Liver (tissue), 9 donors: Measurements from ENCODE around the gene PDLIM7. TPM values are rescaled to one million over a fixed set of nuclear protein-coding genes. Genes with fewer than 3 reads are reported as not detected.

Source experiments
- DNase-seq: peaks from one replicate; pipeline ENCODE4 v3.0.0-alpha.2; 2017; ENCODE audit warnings: low spot score
- H3K27ac ChIP-seq, 2 donors: one replicate each; pipeline ENCODE4 v1.7.0; 2013; ENCODE audit warnings: inconsistent platforms in 2 of 2, low read length in 2 of 2, control low read depth in 1 of 2, low read depth in 1 of 2, mild to moderate bottlenecking in 1 of 2
- H3K27me3 ChIP-seq, 4 donors: one replicate each; pipeline versions ENCODE4 v1.6.1 to v1.7.0; 2013; ENCODE audit warnings: low read length in 3 of 4, inconsistent platforms in 1 of 4, mild to moderate bottlenecking in 1 of 4, moderate library complexity in 1 of 4; ENCODE audit not compliant: control insufficient read depth in 4 of 4, insufficient read depth in 4 of 4
- H3K36me3 ChIP-seq, 4 donors: one replicate each; pipeline versions ENCODE4 v1.6.1 to v1.7.0; 2013; ENCODE audit warnings: low read length in 3 of 4, mild to moderate bottlenecking in 3 of 4, low read depth in 1 of 4, moderate library complexity in 1 of 4; ENCODE audit not compliant: control insufficient read depth in 4 of 4, insufficient read depth in 3 of 4
- H3K4me1 ChIP-seq, 4 donors: one replicate each; pipeline versions ENCODE4 v1.6.1 to v1.7.0; 2013; ENCODE audit warnings: low read length in 3 of 4, mild to moderate bottlenecking in 3 of 4, moderate library complexity in 1 of 4; ENCODE audit not compliant: control insufficient read depth in 4 of 4, insufficient read depth in 4 of 4
- H3K4me3 ChIP-seq, 3 donors: one replicate each; pipeline versions ENCODE4 v1.6.1 to v1.7.0; 2013; ENCODE audit warnings: low read length in 3 of 3, control low read depth in 1 of 3, low read depth in 1 of 3, mild to moderate bottlenecking in 1 of 3
- H3K9ac ChIP-seq, 2 donors: one replicate each; pipeline ENCODE4 v1.7.0; 2013; ENCODE audit warnings: low read length in 2 of 2, mild to moderate bottlenecking in 2 of 2, moderate library complexity in 2 of 2, control low read depth in 1 of 2, low read depth in 1 of 2
- H3K9me3 ChIP-seq, 4 donors: one replicate each; pipeline versions ENCODE4 v1.6.1 to v1.7.0; 2013; ENCODE audit warnings: low read length in 3 of 4; ENCODE audit not compliant: control insufficient read depth in 4 of 4
- ATF3 ChIP-seq: IDR thresholded peaks from 2 replicates; pipeline ENCODE4 v1.6.1; 2016; ENCODE audit warnings: antibody characterized with exemption
- CTCF ChIP-seq: fragments of 150-350 bp; IDR thresholded peaks from 2 replicates; pipeline ENCODE4 v1.5.1; 2017; ENCODE audit warnings: improper control_type of control experiment, low read depth, low read length; ENCODE audit not compliant: missing input control
- EGR1 ChIP-seq, 2 donors: IDR thresholded peaks; 2 replicates each; pipeline ENCODE4 v1.6.1; 2016 to 2018; ENCODE audit warnings: antibody characterized with exemption in 2 of 2, low read depth in 2 of 2
- FOXA1 ChIP-seq: IDR thresholded peaks from 2 replicates; pipeline ENCODE4 v1.6.1; 2016; ENCODE audit warnings: antibody characterized with exemption
- FOXA2 ChIP-seq: IDR thresholded peaks from 2 replicates; pipeline ENCODE4 v1.6.1; 2016; ENCODE audit warnings: antibody characterized with exemption
- GABPA ChIP-seq, 2 donors: IDR thresholded peaks in 1 of 2; conservative IDR thresholded peaks in 1 of 2; 2 replicates each; pipeline ENCODE4 v1.6.1; 2016; ENCODE audit warnings: antibody characterized with exemption in 2 of 2, mild to moderate bottlenecking in 1 of 2, moderate library complexity in 1 of 2
- HNF4A ChIP-seq, 2 donors: conservative IDR thresholded peaks; 2 replicates each; pipeline ENCODE4 v1.6.1; 2016; ENCODE audit warnings: antibody characterized with exemption in 2 of 2, mild to moderate bottlenecking in 2 of 2
- JUND ChIP-seq, 2 donors: IDR thresholded peaks; 2 replicates each; pipeline ENCODE4 v1.6.1; 2016; ENCODE audit warnings: antibody characterized with exemption in 2 of 2
- MAX ChIP-seq: IDR thresholded peaks from 2 replicates; pipeline ENCODE4 v1.6.1; 2016; ENCODE audit warnings: antibody characterized with exemption
- RAD21 ChIP-seq, 2 donors: IDR thresholded peaks; 2 replicates each; pipeline ENCODE4 v1.6.1; 2016; ENCODE audit warnings: antibody characterized with exemption in 2 of 2, mild to moderate bottlenecking in 2 of 2
- RXRA ChIP-seq, 2 donors: IDR thresholded peaks; 2 replicates each; pipeline ENCODE4 v1.6.1; 2017 to 2018; ENCODE audit warnings: antibody characterized with exemption in 2 of 2, mild to moderate bottlenecking in 1 of 2
- SP1 ChIP-seq: IDR thresholded peaks from 2 replicates; pipeline ENCODE4 v1.6.1; 2018; ENCODE audit warnings: antibody characterized with exemption, mild to moderate bottlenecking
- WGBS: extraction: QIAGEN DNeasy Blood & Tissue Kit; methylation state at CpG from one replicate; pipeline ENCODE4 v1.1.7; 2013; 5-methylcytosine and 5-hydroxymethylcytosine counted together
- polyA plus RNA-seq, 2 donors: library from polyadenylated mRNA; stranded (reverse) in 1 of 2; unstranded in 1 of 2; fragments of 200-250 nt in 1 of 2; fragments of >200 nt in 1 of 2; fragmentation: Nextera tagmentation in 1 of 2; extraction: Ambion mirVana in 1 of 2; gene quantifications; one replicate each; pipeline versions ENCODE4 v1.2.1 to v1.2.3, GENCODE V29; 2013 to 2015
- total RNA-seq, 2 donors: library from RNA; depleted of rRNA; stranded (reverse); fragments of >200 nt; gene quantifications; one replicate each; pipeline ENCODE4 v1.2.3, GENCODE V29; 2014
- donor health status: healthy.
- donor health status: healthy.
- donor health status: healthy.
- donor health status: healthy.
- donor health status: healthy.

Gene PDLIM7
- total and polyA plus RNA-seq, 4 donors = 5.5 to 36.0 (median 8.5) TPM

GRCh38 chr5:177479774-177480173, 17.6 kb downstream of the PDLIM7 start:
- no peak for TF ChIP-seq JUND (IDR thresholded peaks at IDR 0.05)
- WGBS = 30% methylated on average over 14 of the region's 14 CpGs
- no peaks in the 10 kb centered on the region for H3K36me3 ChIP-seq
- DNase-seq = no peak
- H3K9me3 ChIP-seq = no peaks in the 10 kb centered on the region
- peaks cover 5 to 19% (median 15%) of the 10 kb centered on the region in 4 donors for H3K4me1 ChIP-seq
- H3K27me3 ChIP-seq = no peaks in the 10 kb centered on the region
- H3K27ac ChIP-seq = peak overlapping the region; percentile 42 to 48
- H3K9ac ChIP-seq = no peak overlapping the region
- H3K4me3 ChIP-seq = no peak overlapping the region

- H3K27ac ChIP-seq = peak overlapping the region; percentile 42 to 48
- no peak for DNase-seq
- TF ChIP-seq HNF4A (conservative IDR thresholded peaks at IDR 0.05) = peak in 1 of 2 donors; percentile 52
- TF ChIP-seq RAD21 (IDR thresholded peaks at IDR 0.05) = no peak
- TF ChIP-seq RXRA (IDR thresholded peaks at IDR 0.05) = peak in 1 of 2 donors; percentile 63
- no peak for TF ChIP-seq EGR1 (IDR thresholded peaks at IDR 0.05; ENCODE audit: low read depth in 2 of 2)
- TF ChIP-seq SP1 = no peak
- no peak for TF ChIP-seq CTCF
- no peak for TF ChIP-seq GABPA (IDR thresholded peaks at IDR 0.05 in 1 of 2, conservative IDR thresholded peaks at IDR 0.05 in 1 of 2)
- TF ChIP-seq FOXA1 = peak; percentile 18
- no peak for TF ChIP-seq FOXA2
- H3K4me1 ChIP-seq = peaks cover 5 to 19% (median 15%) of the 10 kb centered on the region in 4 donors
- H3K9ac ChIP-seq = no peak overlapping the region
- H3K4me3 ChIP-seq = no peak overlapping the region
- H3K27me3 ChIP-seq = no peaks in the 10 kb centered on the region
- 34% methylated on average over 18 of the region's 18 CpGs for WGBS
- no peaks in the 10 kb centered on the region for H3K36me3 ChIP-seq
- H3K9me3 ChIP-seq = no peaks in the 10 kb centered on the region
These were observed 18.4 kb downstream of the PDLIM7 start for GRCh38 chr5:177478711-177479646.

- Histone ChIP-seq H3K4me1 (peaks cover 8 to 21% (median 15%) of the 10 kb centered on the region in 4 donors), H3K4me3 (no peak overlapping the region), H3K27me3 (no peaks in the 10 kb centered on the region), H3K36me3 (no peaks in the 10 kb centered on the region), H3K27ac (no peak overlapping the region), H3K9me3 (no peaks in the 10 kb centered on the region), H3K9ac (no peak overlapping the region)
- DNase-seq = no peak
- 97% methylated on average over 13 of the region's 13 CpGs for WGBS
- TF ChIP-seq RAD21 (IDR thresholded peaks at IDR 0.05) (no peak), MAX (no peak), ATF3 (no peak), FOXA1 (no peak)
These were observed 19.5 kb downstream of the PDLIM7 start for GRCh38 chr5:177477701-177478477.
